GM23338 (cell line): ENCODE data around the gene PIK3R4.

ENCODE experiments used
- CREB1 ChIP-seq: fragments of 250-450 bp; sonication (Bioruptor Pico); IDR thresholded peaks from 2 replicates; pipeline ENCODE4 v1.5.0; 2020; ENCODE audit warnings: low read depth, mild to moderate bottlenecking, moderate library complexity
- CTCF ChIP-seq, 2 experiments: fragments of 200-600 bp in 1 of 2; sonication (generic) in 1 of 2; conservative IDR thresholded peaks; 2 replicates each; pipeline versions ENCODE4 v1.5.1 to v1.6.1; 2016 to 2017; ENCODE audit warnings: antibody characterized with exemption in 2 of 2, low read depth in 2 of 2, mild to moderate bottlenecking in 2 of 2, moderate library complexity in 1 of 2
- EZH2 ChIP-seq: fragments of 200-600 bp; sonication (generic); IDR thresholded peaks from one replicate; pipeline ENCODE4 v1.8.0; 2017; ENCODE audit warnings: antibody characterized with exemption, mild to moderate bottlenecking, low read depth; ENCODE audit not compliant: unreplicated experiment
- EZH2phosphoT487 ChIP-seq: fragments of 200-600 bp; sonication (generic); IDR thresholded peaks from one replicate; pipeline ENCODE4 v1.8.1; 2018; ENCODE audit warnings: antibody characterized with exemption; ENCODE audit not compliant: unreplicated experiment
- JUNB ChIP-seq: IDR thresholded peaks from one replicate; pipeline ENCODE4 v1.6.1; 2016; ENCODE audit warnings: antibody characterized with exemption; ENCODE audit not compliant: unreplicated experiment
- NANOG ChIP-seq: IDR thresholded peaks from 2 replicates; pipeline ENCODE4 v1.6.1; 2016; ENCODE audit warnings: antibody characterized with exemption, borderline replicate concordance
- POLR2AphosphoS5 ChIP-seq: IDR thresholded peaks from 2 replicates; pipeline ENCODE4 v1.6.1; 2016; ENCODE audit warnings: antibody characterized with exemption, low read depth
- STAT1 ChIP-seq: IDR thresholded peaks from one replicate; pipeline ENCODE4 v1.6.1; 2016; ENCODE audit warnings: antibody characterized with exemption; ENCODE audit not compliant: unreplicated experiment
- ZNF114 ChIP-seq: fragments of 250-450 bp; sonication (Bioruptor Pico); IDR thresholded peaks from 2 replicates; pipeline ENCODE4 v1.5.0; 2020; ENCODE audit warnings: mild to moderate bottlenecking, moderate library complexity
- ZNF331 ChIP-seq: fragments of 250-450 bp; sonication (Bioruptor Pico); IDR thresholded peaks from 2 replicates; pipeline ENCODE4 v1.5.0; 2020; ENCODE audit warnings: low read depth, mild to moderate bottlenecking, moderate library complexity
- ZNF462 ChIP-seq: fragments of 250-450 bp; sonication (Bioruptor Pico); IDR thresholded peaks from 2 replicates; pipeline ENCODE4 v1.5.0; 2020; ENCODE audit warnings: mild to moderate bottlenecking, moderate library complexity
- TF ChIP-seq, protein P1 (sequence below): IDR thresholded peaks from one replicate; pipeline ENCODE4 v1.6.1; 2018; ENCODE audit warnings: antibody characterized with exemption; ENCODE audit not compliant: unreplicated experiment
- TF ChIP-seq, protein P2 (sequence below): IDR thresholded peaks from 2 replicates; pipeline ENCODE4 v1.6.1; 2016; ENCODE audit warnings: antibody characterized with exemption

GRCh38 chr3:130770644-130771043 lies 24.0 kb upstream of the PIK3R4 start:
- TF ChIP-seq POLR2AphosphoS5: no peak
- TF ChIP-seq EZH2phosphoT487: no peak
- no peak for TF ChIP-seq CTCF (conservative IDR thresholded peaks at IDR 0.05; ENCODE audit: low read depth in 2 of 2)
- no peak for TF ChIP-seq JUNB
- TF ChIP-seq CREB1 (CRISPR knock-in tag): no peak
- no peak for TF ChIP-seq EZH2
- TF ChIP-seq, protein P1, sequence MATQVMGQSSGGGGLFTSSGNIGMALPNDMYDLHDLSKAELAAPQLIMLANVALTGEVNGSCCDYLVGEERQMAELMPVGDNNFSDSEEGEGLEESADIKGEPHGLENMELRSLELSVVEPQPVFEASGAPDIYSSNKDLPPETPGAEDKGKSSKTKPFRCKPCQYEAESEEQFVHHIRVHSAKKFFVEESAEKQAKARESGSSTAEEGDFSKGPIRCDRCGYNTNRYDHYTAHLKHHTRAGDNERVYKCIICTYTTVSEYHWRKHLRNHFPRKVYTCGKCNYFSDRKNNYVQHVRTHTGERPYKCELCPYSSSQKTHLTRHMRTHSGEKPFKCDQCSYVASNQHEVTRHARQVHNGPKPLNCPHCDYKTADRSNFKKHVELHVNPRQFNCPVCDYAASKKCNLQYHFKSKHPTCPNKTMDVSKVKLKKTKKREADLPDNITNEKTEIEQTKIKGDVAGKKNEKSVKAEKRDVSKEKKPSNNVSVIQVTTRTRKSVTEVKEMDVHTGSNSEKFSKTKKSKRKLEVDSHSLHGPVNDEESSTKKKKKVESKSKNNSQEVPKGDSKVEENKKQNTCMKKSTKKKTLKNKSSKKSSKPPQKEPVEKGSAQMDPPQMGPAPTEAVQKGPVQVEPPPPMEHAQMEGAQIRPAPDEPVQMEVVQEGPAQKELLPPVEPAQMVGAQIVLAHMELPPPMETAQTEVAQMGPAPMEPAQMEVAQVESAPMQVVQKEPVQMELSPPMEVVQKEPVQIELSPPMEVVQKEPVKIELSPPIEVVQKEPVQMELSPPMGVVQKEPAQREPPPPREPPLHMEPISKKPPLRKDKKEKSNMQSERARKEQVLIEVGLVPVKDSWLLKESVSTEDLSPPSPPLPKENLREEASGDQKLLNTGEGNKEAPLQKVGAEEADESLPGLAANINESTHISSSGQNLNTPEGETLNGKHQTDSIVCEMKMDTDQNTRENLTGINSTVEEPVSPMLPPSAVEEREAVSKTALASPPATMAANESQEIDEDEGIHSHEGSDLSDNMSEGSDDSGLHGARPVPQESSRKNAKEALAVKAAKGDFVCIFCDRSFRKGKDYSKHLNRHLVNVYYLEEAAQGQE: no peak
- TF ChIP-seq ZNF462 (CRISPR knock-in tag): no peak
- TF ChIP-seq, protein P2, sequence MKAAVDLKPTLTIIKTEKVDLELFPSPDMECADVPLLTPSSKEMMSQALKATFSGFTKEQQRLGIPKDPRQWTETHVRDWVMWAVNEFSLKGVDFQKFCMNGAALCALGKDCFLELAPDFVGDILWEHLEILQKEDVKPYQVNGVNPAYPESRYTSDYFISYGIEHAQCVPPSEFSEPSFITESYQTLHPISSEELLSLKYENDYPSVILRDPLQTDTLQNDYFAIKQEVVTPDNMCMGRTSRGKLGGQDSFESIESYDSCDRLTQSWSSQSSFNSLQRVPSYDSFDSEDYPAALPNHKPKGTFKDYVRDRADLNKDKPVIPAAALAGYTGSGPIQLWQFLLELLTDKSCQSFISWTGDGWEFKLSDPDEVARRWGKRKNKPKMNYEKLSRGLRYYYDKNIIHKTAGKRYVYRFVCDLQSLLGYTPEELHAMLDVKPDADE: no peak
- no peak for TF ChIP-seq ZNF331
- no peak for TF ChIP-seq ZNF114 (CRISPR knock-in tag)
- no peak for TF ChIP-seq STAT1
- TF ChIP-seq NANOG: no peak
